Fibroblast of pulmonary artery (primary cell): Measurements from ENCODE around the gene CDK4.

Experiments
- DNase-seq: peaks from one replicate; pipeline ENCODE4 v3.0.0-alpha.2; 2010; ENCODE audit warnings: low read depth
- H3K4me3 ChIP-seq: replicated peaks from 2 replicates; pipeline ENCODE4 v1.5.1; 2011; ENCODE audit warnings: low read depth, mild to moderate bottlenecking, control low read depth, low read length, moderate library complexity
- CTCF ChIP-seq: IDR thresholded peaks from 2 replicates; pipeline ENCODE4 v1.5.1; 2011; ENCODE audit warnings: mild to moderate bottlenecking, control low read depth, low read length, inconsistent platforms; ENCODE audit errors: missing control alignments

CDK4 gene

GRCh38 chr12:57738661-57739237, 13.4 kb downstream of the CDK4 start, which contains the start of gene AGAP2:
AGAP2 (minus strand) TSS chr12:57738742; CDS start chr12:57738246, 496 bp downstream.
- H3K4me3 ChIP-seq, result peak within 1 kb of the TSS; percentile 17
- TF ChIP-seq CTCF, result no peak
- DNase-seq, result no peak

GRCh38 chr12:57737467-57738460, 14.3 kb downstream of the CDK4 start:
- no peak for DNase-seq
- peak; percentile 3 for TF ChIP-seq CTCF
- peak overlapping the region; percentile 17 for H3K4me3 ChIP-seq

GRCh38 chr12:57736741-57737466, 15.2 kb downstream of the CDK4 start:
- no peak for DNase-seq
- no peak overlapping the region for H3K4me3 ChIP-seq
- TF ChIP-seq CTCF, result no peak

- peak overlapping the region; percentile 24 for H3K4me3 ChIP-seq
- peak; percentile 29 for TF ChIP-seq CTCF
Observed at GRCh38 chr12:57735952-57736740, 16.0 kb downstream of the CDK4 start.

GRCh38 chr12:57735198-57735855, 16.8 kb downstream of the CDK4 start:
- no peak overlapping the region for H3K4me3 ChIP-seq
- no peak for DNase-seq
- no peak for TF ChIP-seq CTCF

More at GRCh38 chr12:57735952-57736740, 16.0 kb downstream of the CDK4 start:
- peak; percentile 29 for DNase-seq

- TF ChIP-seq CTCF, result no peak
- DNase-seq, result no peak
- no peak overlapping the region for H3K4me3 ChIP-seq
Observed at GRCh38 chr12:57734591-57734990, 17.5 kb downstream of the CDK4 start.
